HG02981 (cell line): Measurements from ENCODE around the gene KCNMA1.

Source experiments
- ATAC-seq: cut with Tn5 transposase; IDR thresholded peaks from one replicate; pipeline ENCODE4 v1.9.1; 2021; ENCODE audit warnings: mild to moderate bottlenecking, moderate library complexity; ENCODE audit not compliant: unreplicated experiment

Gene KCNMA1

GRCh38 chr10:77494756-77495541 lies 142.7 kb downstream of the KCNMA1 start:
- no peak for ATAC-seq

- no peak for ATAC-seq
Measured at GRCh38 chr10:77494327-77494726, 143.3 kb downstream of the KCNMA1 start.

- ATAC-seq: no peak
Measured at GRCh38 chr10:77493851-77494261, 143.8 kb downstream of the KCNMA1 start.

- ATAC-seq: no peak
Measured at GRCh38 chr10:77493239-77493806, 144.3 kb downstream of the KCNMA1 start.

GRCh38 chr10:77492368-77492994 lies 145.1 kb downstream of the KCNMA1 start:
- ATAC-seq: no peak

- no peak for ATAC-seq
Measured at GRCh38 chr10:77490534-77491314, 146.9 kb downstream of the KCNMA1 start.

- no peak for ATAC-seq
Measured at GRCh38 chr10:77486517-77486916, 151.1 kb downstream of the KCNMA1 start.

- no peak for ATAC-seq
Measured at GRCh38 chr10:77485847-77486246, 151.8 kb downstream of the KCNMA1 start.

GRCh38 chr10:77482072-77482471 lies 155.5 kb downstream of the KCNMA1 start:
- ATAC-seq: no peak

- ATAC-seq: no peak
Measured at GRCh38 chr10:77479586-77479985, 158.0 kb downstream of the KCNMA1 start.

GRCh38 chr10:77478962-77479359 lies 158.6 kb downstream of the KCNMA1 start:
- ATAC-seq: no peak

- ATAC-seq: no peak
Measured at GRCh38 chr10:77478247-77478961, 159.2 kb downstream of the KCNMA1 start.

GRCh38 chr10:77475522-77475921 lies 162.1 kb downstream of the KCNMA1 start:
- ATAC-seq: no peak

GRCh38 chr10:77474939-77475338 lies 162.7 kb downstream of the KCNMA1 start:
- ATAC-seq: no peak

- no peak for ATAC-seq
Measured at GRCh38 chr10:77474386-77474785, 163.2 kb downstream of the KCNMA1 start.

GRCh38 chr10:77472146-77472545 lies 165.5 kb downstream of the KCNMA1 start:
- ATAC-seq: no peak

- ATAC-seq: no peak
Measured at GRCh38 chr10:77471069-77471536, 166.5 kb downstream of the KCNMA1 start.

GRCh38 chr10:77467422-77467963 lies 170.1 kb downstream of the KCNMA1 start:
- no peak for ATAC-seq

- ATAC-seq: no peak
Measured at GRCh38 chr10:77463967-77464745, 173.5 kb downstream of the KCNMA1 start.

GRCh38 chr10:77463499-77463898 lies 174.1 kb downstream of the KCNMA1 start:
- no peak for ATAC-seq
